Adrenal gland (tissue), 12 donors: Measurements from ENCODE around the gene OPCML. TPM values are rescaled to one million over a fixed set of nuclear protein-coding genes. Genes with fewer than 3 reads are reported as not detected.

Experiments
- DNase-seq, 7 donors: peaks; one replicate each; pipeline ENCODE4 v3.0.0-alpha.2; 2019 to 2020
- H3K27ac ChIP-seq, 5 donors: fragments of 200-600 bp; sonication (generic) in 4 of 5; 1 replicate in 3 of 5; 2 replicates in 2 of 5; pipeline versions ENCODE4 v1.5.1 to v1.8.0; 2016 to 2020; ENCODE audit warnings: mild to moderate bottlenecking in 1 of 5
- H3K27me3 ChIP-seq: fragments of 200-600 bp; 2 replicates; pipeline ENCODE4 v1.8.0; 2021
- H3K36me3 ChIP-seq, 2 donors: fragments of 200-600 bp; replicated peaks in 1 of 2; 1 replicate in 1 of 2; 2 replicates in 1 of 2; pipeline versions ENCODE4 v1.5.1 to v1.8.0; 2018 to 2022
- H3K4me1 ChIP-seq, 2 donors: fragments of 200-600 bp; replicated peaks in 1 of 2; 1 replicate in 1 of 2; 2 replicates in 1 of 2; pipeline versions ENCODE4 v1.5.1 to v1.8.0; 2018 to 2021
- H3K4me3 ChIP-seq, 4 donors: fragments of 200-600 bp; sonication (generic) in 3 of 4; one replicate each; pipeline ENCODE4 v1.5.1; 2016 to 2018
- H3K9me3 ChIP-seq, 3 donors: fragments of 200-600 bp; sonication (generic) in 1 of 3; replicated peaks in 1 of 3; 1 replicate in 2 of 3; 2 replicates in 1 of 3; pipeline versions ENCODE4 v1.5.1 to v1.8.0; 2016 to 2021
- CTCF ChIP-seq, 6 experiments: fragments of 450-650 bp in 4 of 6; fragments of 200-600 bp in 2 of 6; sonication (generic) in 1 of 6; IDR thresholded peaks; 1 replicate in 5 of 6; 2 replicates in 1 of 6; pipeline versions ENCODE4 v1.5.1 to v1.8.0; 2016 to 2021; ENCODE audit warnings: antibody characterized with exemption in 6 of 6, mild to moderate bottlenecking in 2 of 6, moderate library complexity in 1 of 6
- POLR2A ChIP-seq, 2 donors: fragments of 450-650 bp; IDR thresholded peaks; one replicate each; pipeline ENCODE4 v1.6.1; 2017; ENCODE audit warnings: antibody characterized with exemption in 2 of 2, mild to moderate bottlenecking in 2 of 2, moderate library complexity in 1 of 2
- WGBS, 4 donors: extraction: QIAGEN DNeasy Blood & Tissue Kit in 2 of 4; methylation state at CpG; one replicate each; pipeline versions ENCODE4 v1.1.5 to v1.1.7; 2013 to 2017; 5-methylcytosine and 5-hydroxymethylcytosine counted together
- intact Hi-C, 2 donors: fragments of 100-400 bp; cut with DNase I; formaldehyde crosslinking; loops; one replicate each; pipeline versions ENCODE4 v1.14.1 to v1.15.0; 2022 to 2023
- polyA plus RNA-seq, 3 donors: library from polyadenylated mRNA; stranded (reverse); fragments of 200-250 nt in 2 of 3; fragments of 350-450 nt in 1 of 3; fragmentation: Illumina TruSeq in 1 of 3; extraction: RNeasy Lipid Tissue Mini Kit (QIAGEN cat#74804) in 1 of 3; gene quantifications; one replicate each; pipeline ENCODE4 v1.2.3, GENCODE V29; 2013 to 2014
- total RNA-seq, 9 donors: library from RNA; depleted of rRNA in 4 of 9; stranded (reverse); fragments of >200 nt in 4 of 9; fragments of 120-200 nt in 1 of 9; fragmentation: NEBNext Ultra II Directional in 1 of 9; extraction: Animal tissue kit (Norgen Biotek cat#: 25700) in 1 of 9; gene quantifications; one replicate each; pipeline versions ENCODE4 v1.1.0 to v1.2.4, GENCODE V29; 2013 to 2023
- donor health status: healthy with polysubstance abuse.
- donor health status: Bipolar disorder and iron deficiency.
- donor health status: DM: yes; HTN: yes; CAD: no.
- donor health status: DM: no; HTN: no; CAD: no.
- donor health status: DM: no; HTN: no; CAD: no.
- donor health status: DM: yes; HTN: yes; CAD: no.

The OPCML gene
- total and polyA plus RNA-seq, 12 donors, result 0.10 to 5.5 (median 0.72) TPM; not detected in 5

GRCh38 chr11:132745306-132745705, 787.0 kb downstream of the OPCML start:
- DNase-seq, result no peak
- Histone ChIP-seq H3K4me1 (no peaks in the 10 kb centered on the region), H3K9me3 (no peaks in the 10 kb centered on the region), H3K36me3 (no peaks in the 10 kb centered on the region), H3K27me3 (no peaks in the 10 kb centered on the region), H3K4me3 (no peak overlapping the region), H3K27ac (no peak overlapping the region)
- TF ChIP-seq CTCF (IDR thresholded peaks at IDR 0.05) (no peak), POLR2A (IDR thresholded peaks at IDR 0.05) (no peak)
- intact Hi-C loops, result no loop called here
- 67 to 83% (median 78%) methylated on average over 1 of the region's 1 CpG for WGBS, 4 donors

GRCh38 chr11:132744771-132745170, 787.5 kb downstream of the OPCML start:
- WGBS, 4 donors, result 67 to 71% (median 70%) methylated on average over 8 of the region's 8 CpGs
- intact Hi-C loops, result no loop called here

GRCh38 chr11:132743601-132744000, 788.7 kb downstream of the OPCML start:
- WGBS, 4 donors, result 87 to 93% (median 88%) methylated on average over 4 of the region's 4 CpGs
- no peaks in the 10 kb centered on the region for H3K27me3 ChIP-seq
- intact Hi-C loops, result no loop called here

More at GRCh38 chr11:132744771-132745170, 787.5 kb downstream of the OPCML start:
- H3K9me3 ChIP-seq, result no peaks in the 10 kb centered on the region
- H3K4me1 ChIP-seq, result no peaks in the 10 kb centered on the region
- TF ChIP-seq CTCF (IDR thresholded peaks at IDR 0.05) (no peak), POLR2A (IDR thresholded peaks at IDR 0.05) (no peak)
- no peaks in the 10 kb centered on the region for H3K27me3 ChIP-seq
- no peaks in the 10 kb centered on the region for H3K36me3 ChIP-seq
- H3K4me3 ChIP-seq, result no peak overlapping the region
- H3K27ac ChIP-seq, result no peak overlapping the region
- no peak for DNase-seq

GRCh38 chr11:132742929-132743328, 789.4 kb downstream of the OPCML start:
- Histone ChIP-seq H3K4me3 (no peak overlapping the region), H3K36me3 (no peaks in the 10 kb centered on the region), H3K27me3 (no peaks in the 10 kb centered on the region), H3K4me1 (no peaks in the 10 kb centered on the region), H3K27ac (no peak overlapping the region), H3K9me3 (no peaks in the 10 kb centered on the region)
- 74 to 85% (median 79%) methylated on average over 6 of the region's 6 CpGs for WGBS, 4 donors
- intact Hi-C loops, result no loop called here
- no peak for DNase-seq
- no peak for TF ChIP-seq CTCF (IDR thresholded peaks at IDR 0.05)
- no peak for TF ChIP-seq POLR2A (IDR thresholded peaks at IDR 0.05)

More at GRCh38 chr11:132743601-132744000, 788.7 kb downstream of the OPCML start:
- no peaks in the 10 kb centered on the region for H3K36me3 ChIP-seq
- H3K9me3 ChIP-seq, result no peaks in the 10 kb centered on the region
- H3K27ac ChIP-seq, result no peak overlapping the region
- no peaks in the 10 kb centered on the region for H3K4me1 ChIP-seq
- no peak for DNase-seq
- no peak overlapping the region for H3K4me3 ChIP-seq
- TF ChIP-seq CTCF (IDR thresholded peaks at IDR 0.05), result no peak
- TF ChIP-seq POLR2A (IDR thresholded peaks at IDR 0.05), result no peak
